A673 (cell line): Measurements from ENCODE around the gene MNS1.

Experiments used
- CTCF ChIP-seq: fragments of 300-800, 200-600 bp; sonication (generic); conservative IDR thresholded peaks from 2 replicates; pipeline ENCODE4 v1.5.1; 2017; ENCODE audit warnings: low read depth, mild to moderate bottlenecking, antibody characterized with exemption, low read length, moderate library complexity, mixed read lengths
- EZH2 ChIP-seq: fragments of 200-600 bp; sonication (generic); IDR thresholded peaks from 2 replicates; pipeline ENCODE4 v1.6.1; 2017; ENCODE audit warnings: borderline replicate concordance, low read depth, mild to moderate bottlenecking, mixed read lengths, antibody characterized with exemption, low read length; ENCODE audit not compliant: poor library complexity, severe bottlenecking

- TF ChIP-seq CTCF, result no peak
- no peak for TF ChIP-seq EZH2
Observed at GRCh38 chr15:56460071-56460470, 4.9 kb downstream of the MNS1 start.
